ENCODE data around the gene C10orf90.

DNA sequence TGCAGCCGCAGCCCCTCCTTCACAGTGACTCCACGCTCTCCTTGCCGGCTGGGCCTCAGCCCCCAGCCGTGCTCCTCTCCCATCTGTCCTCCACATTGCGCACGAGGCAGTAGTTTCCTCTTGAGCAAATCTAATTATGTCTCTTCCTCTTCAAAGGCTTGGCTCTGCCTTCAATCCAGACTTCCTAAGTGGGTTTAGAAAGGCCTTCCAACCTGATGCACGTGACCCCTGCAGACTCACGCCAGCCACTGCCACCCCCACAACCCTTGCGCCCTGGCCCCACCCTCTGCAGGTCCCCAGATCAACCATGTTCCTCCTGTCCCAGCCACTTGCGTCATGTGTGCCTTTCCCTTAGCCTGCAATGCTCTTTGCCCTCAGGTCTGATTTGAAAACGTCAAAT is 207.2 kb downstream of the C10orf90 start:
- TF ChIP-seq FOXM1 (IDR thresholded peaks at IDR 0.05; ENCODE audit: borderline replicate concordance, low read depth) (no peak), CEBPB (IDR thresholded peaks at IDR 0.05) (no peak), CREB1 (IDR thresholded peaks at IDR 0.05; ENCODE audit: low read depth) (no peak), TCF12 (IDR thresholded peaks at IDR 0.05; ENCODE audit: low read depth) (no peak)

All from Ishikawa (cell line).